Choroid plexus epithelial cell (primary cell): ENCODE data around the gene ITGA7.

Source experiments
- DNase-seq: peaks from one replicate; pipeline ENCODE4 v3.0.0-alpha.2; 2010; ENCODE audit warnings: low read depth
- H3K4me3 ChIP-seq: 2 replicates; pipeline ENCODE4 v1.5.1; 2011; ENCODE audit warnings: low read depth, mild to moderate bottlenecking, control low read depth, low read length, moderate library complexity
- CTCF ChIP-seq: conservative IDR thresholded peaks from 2 replicates; pipeline ENCODE4 v1.5.1; 2011; ENCODE audit warnings: low read depth, mild to moderate bottlenecking, control low read depth, inconsistent platforms, low read length, moderate library complexity

ITGA7 gene

GRCh38 chr12:55693323-55694187, 14.1 kb downstream of the ITGA7 start:
- no peak for DNase-seq
- no peak overlapping the region for H3K4me3 ChIP-seq
- TF ChIP-seq CTCF, result no peak

- no peak overlapping the region for H3K4me3 ChIP-seq
- TF ChIP-seq CTCF, result no peak
- DNase-seq, result no peak
Measured at GRCh38 chr12:55692631-55693322, 14.9 kb downstream of the ITGA7 start.

DNA sequence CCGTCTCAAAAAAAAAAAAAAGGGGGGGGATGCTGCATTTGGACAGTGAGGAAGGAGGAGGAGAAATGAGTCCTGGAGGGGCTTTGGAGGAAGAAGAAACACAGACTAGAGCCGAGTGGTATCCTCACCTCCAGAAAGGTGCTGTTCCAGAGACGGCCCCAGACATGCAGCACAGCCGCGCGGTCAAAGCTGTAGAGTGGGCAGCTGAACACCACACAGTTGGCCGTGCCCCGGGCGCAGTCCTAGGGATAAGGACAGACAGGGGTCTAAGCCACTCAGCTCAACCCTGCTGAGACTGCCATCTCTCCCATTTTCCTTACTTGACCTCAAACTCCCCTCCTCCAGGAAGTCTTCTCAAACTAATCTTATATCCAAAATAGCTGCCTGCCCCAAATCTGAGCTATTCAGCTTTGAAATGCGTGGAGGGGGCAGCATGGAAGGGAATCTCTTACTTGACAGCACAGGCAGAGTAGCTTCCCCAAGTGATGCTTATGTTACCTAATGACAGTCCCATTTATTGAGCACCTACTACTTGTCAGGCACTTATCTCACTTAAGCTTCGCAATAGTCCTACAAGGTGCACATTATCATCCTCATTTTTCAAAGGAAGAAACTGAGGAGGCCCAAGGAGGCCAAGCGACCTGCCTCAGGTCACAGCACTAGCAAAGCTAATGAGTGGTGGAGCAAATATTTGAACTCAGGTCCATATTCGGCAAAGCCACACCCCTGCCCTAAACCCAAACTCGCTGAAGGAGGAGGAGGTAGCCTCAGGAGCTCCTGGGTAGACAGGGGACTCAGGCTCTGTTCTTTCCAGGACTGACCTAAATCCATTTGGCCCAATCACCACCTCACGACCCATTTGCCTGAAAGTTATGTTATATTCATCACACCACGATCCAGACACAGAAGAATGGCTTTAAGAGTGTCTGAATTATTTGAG, 18.7 kb downstream of the ITGA7 start:
- no peak overlapping the region for H3K4me3 ChIP-seq
- no peak for DNase-seq
- no peak for TF ChIP-seq CTCF

- H3K4me3 ChIP-seq, result no peak overlapping the region
- no peak for TF ChIP-seq CTCF
- no peak for DNase-seq
Measured at GRCh38 chr12:55687746-55688145, 20.0 kb downstream of the ITGA7 start.

DNA sequence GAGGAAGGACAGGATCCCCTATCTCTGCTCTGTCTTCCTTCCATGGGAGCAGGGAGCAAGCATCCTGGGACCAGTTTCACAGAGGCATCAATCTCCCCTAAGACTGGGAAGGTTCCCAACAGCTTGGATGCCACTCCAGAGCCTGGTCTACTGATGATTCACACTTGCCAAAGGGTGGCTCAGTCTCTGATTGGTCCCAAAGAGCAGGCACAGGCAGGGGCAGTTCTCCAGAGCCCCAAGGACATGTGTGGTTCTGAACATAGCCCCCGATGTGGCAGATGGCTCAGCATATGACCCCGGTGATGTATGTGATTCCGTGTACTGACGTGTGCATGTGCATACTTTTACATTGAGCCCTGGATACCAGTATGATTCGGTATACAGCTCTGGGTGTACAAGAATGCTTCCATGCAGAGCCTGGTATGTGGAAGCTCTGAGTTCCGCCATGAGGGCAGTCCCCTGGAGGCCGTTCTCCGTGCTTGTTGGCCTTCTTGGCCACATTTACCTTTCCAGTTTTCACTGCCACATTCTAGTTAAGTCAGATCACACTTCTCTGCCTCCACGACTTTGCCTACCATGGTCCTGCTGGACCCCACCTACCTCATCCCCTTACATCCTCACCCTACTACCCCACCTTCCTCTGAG, 21.2 kb downstream of the ITGA7 start:
- H3K4me3 ChIP-seq, result no peak overlapping the region
- TF ChIP-seq CTCF, result no peak
- no peak for DNase-seq

- no peak overlapping the region for H3K4me3 ChIP-seq
- no peak for TF ChIP-seq CTCF
- no peak for DNase-seq
Measured at GRCh38 chr12:55685671-55686070, 22.0 kb downstream of the ITGA7 start.
